Omental fat pad (tissue), 4 donors: Measurements from ENCODE around the gene MADCAM1. TPM values are rescaled to one million over a fixed set of nuclear protein-coding genes. Genes with fewer than 3 reads are reported as not detected.

Experiments
- ATAC-seq: fragments of 150-250 bp; one replicate; pipeline ENCODE4 v1.9.1; 2016; ENCODE audit warnings: mild to moderate bottlenecking, moderate library complexity; ENCODE audit not compliant: low FRiP score
- DNase-seq: peaks from one replicate; pipeline ENCODE4 v3.0.0-alpha.2; 2019; ENCODE audit warnings: low spot score
- total RNA-seq, 4 donors: library from RNA; depleted of rRNA; stranded (reverse); fragments of >200 nt; gene quantifications; one replicate each; pipeline ENCODE4 v1.1.0, GENCODE V29; 2016
- TF ChIP-seq, protein P1 (sequence below), 3 donors: fragments of 450-650 bp; IDR thresholded peaks; one replicate each; pipeline ENCODE4 v1.5.1; 2016 to 2017; ENCODE audit warnings: antibody characterized with exemption in 3 of 3, mild to moderate bottlenecking in 3 of 3, moderate library complexity in 2 of 3

Gene MADCAM1
- total RNA-seq, 4 donors from 2014 or later: 0.69 TPM; not detected in 3

GRCh38 chr19:522726-523125, 26.4 kb downstream of the MADCAM1 start:
- DNase-seq: no peak
- ATAC-seq: no peak
- TF ChIP-seq, protein P1, sequence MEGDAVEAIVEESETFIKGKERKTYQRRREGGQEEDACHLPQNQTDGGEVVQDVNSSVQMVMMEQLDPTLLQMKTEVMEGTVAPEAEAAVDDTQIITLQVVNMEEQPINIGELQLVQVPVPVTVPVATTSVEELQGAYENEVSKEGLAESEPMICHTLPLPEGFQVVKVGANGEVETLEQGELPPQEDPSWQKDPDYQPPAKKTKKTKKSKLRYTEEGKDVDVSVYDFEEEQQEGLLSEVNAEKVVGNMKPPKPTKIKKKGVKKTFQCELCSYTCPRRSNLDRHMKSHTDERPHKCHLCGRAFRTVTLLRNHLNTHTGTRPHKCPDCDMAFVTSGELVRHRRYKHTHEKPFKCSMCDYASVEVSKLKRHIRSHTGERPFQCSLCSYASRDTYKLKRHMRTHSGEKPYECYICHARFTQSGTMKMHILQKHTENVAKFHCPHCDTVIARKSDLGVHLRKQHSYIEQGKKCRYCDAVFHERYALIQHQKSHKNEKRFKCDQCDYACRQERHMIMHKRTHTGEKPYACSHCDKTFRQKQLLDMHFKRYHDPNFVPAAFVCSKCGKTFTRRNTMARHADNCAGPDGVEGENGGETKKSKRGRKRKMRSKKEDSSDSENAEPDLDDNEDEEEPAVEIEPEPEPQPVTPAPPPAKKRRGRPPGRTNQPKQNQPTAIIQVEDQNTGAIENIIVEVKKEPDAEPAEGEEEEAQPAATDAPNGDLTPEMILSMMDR (IDR thresholded peaks at IDR 0.05): no peak

- TF ChIP-seq, protein P1 (IDR thresholded peaks at IDR 0.05): no peak
- DNase-seq (no peak), ATAC-seq (peak; percentile 32)
These were observed 27.9 kb downstream of the MADCAM1 start for GRCh38 chr19:524062-524674.

DNA sequence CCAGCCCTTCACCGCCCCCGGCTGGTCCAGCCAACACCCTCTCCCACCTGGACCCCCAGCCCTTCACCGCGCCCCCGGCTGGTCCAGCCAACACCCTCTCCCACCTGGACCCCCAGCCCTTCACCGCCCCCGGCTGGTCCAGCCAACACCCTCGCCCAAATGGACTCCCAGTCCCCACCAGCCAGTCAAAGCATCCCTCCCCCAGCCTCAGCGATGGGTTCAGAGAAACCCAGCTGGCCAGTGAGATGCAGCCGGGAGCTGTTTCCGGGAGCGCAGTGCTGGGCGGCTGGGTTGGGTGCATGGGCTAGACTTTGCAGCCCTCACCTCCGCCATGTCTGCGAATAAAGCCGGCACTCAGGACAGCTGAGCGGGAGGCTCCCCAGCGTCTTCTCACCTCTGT, 28.7 kb downstream of the MADCAM1 start:
- TF ChIP-seq, protein P1 (IDR thresholded peaks at IDR 0.05): no peak
- ATAC-seq: no peak
- no peak for DNase-seq

DNA sequence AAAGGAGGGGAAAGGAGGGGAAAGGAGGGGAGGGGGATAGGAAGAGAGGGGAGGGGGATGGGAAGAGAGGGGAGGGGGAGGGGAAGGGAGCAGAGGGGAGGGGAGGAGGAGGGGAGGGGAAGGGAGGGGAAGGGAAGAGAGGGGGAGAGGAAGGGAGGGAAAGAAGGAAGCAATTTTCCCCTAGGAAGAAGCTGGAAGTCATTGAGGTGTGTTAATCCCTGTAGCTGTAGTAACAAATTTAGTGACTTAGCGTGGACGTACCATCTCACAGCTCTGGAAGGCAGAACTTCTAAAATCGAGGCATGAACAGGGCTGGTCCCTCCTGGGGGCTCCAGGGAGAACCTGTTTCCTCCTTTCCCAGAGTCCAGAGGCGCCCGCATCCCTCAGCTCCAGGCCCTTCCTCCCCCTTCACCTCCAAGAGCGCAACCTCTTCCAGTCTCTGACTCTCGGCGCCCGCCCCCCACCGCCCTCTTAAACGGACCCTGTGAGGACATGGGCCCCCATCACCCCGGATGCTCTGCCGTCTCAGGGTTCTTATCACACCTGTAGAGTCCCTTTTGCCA, 29.7 kb downstream of the MADCAM1 start:
- TF ChIP-seq, protein P1 (IDR thresholded peaks at IDR 0.05): no peak
- ATAC-seq (no peak), DNase-seq (no peak)

DNA sequence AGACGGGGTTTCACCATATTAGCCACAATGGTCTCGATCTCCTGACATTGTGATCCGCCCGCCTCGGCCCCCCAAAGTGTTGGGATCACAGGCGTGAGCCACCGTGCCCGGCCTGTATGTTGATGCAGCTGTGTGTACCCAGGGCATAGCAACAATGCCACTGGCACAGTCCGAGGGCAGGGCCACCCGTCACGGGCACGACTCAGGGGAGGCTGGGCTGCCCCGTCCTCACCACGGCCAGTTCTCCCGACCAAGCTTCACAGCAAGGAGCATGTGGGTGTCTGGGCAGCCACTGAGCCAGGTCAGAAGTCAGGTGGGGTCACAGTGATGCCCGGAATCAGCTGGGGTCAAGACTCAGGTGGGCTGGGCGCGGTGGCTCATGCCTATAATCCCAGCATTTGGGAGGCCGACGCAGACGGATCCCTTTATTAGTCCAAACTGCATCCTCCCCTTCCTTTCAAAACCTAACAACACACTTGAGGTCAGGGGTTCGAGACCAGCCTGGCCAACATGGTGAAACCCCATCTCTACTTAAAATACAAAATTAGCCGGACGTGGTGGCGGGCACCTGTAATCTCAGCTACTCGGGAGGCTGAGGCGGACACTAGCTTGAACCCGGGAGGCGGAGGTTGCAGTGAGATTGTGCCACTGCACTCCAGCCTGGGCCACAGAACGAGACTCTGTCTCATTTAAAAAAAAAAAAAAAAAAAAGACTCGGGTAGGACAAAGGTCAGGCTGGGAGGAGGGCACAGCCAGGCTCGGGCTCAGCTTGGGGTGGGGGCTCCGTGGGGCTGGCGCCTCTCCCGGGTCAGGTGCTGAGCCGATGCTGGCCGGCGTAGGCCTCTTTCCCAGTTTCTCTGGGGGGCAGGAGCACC, 34.1 kb downstream of the MADCAM1 start:
- TF ChIP-seq, protein P1 (IDR thresholded peaks at IDR 0.05): no peak
- ATAC-seq (no peak), DNase-seq (no peak)

DNA sequence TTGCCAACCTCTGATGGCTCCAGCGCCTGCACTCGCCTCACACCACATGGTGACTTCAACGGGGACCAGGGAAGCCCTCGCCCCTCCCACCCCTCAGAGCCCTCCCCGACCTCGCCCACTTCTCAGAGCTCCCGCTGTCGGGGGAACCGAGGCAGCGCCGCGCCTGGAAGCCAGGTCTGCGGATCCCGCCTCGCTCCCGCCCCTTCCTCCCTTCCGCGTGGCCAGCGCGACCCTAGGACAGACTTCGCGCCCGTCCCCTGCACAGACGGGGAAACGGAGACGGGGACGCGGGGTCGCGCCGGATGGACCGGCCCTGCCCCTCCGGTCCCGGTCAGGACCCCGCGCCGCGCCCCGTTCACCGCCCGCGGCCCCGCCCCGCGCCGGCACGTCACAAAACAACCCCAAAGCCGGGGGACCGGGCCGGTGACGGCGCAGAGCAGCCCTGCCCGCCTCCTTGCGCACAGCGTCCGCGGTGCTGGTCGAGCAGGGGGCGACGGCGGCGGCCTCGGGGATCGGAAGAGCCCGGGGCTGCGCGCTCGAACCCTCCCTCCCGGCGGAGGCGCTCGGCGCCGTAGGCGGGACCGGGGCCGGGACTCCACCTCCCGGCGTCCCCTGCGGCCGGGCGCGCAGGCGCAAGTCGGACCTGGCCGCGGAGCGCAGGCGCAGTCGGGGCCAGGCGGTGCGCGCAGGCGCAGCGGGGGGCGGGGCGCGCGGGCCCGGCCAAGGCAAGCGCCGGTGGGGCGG, 34.9 kb downstream of the MADCAM1 start:
- DNase-seq (no peak), ATAC-seq (peak; percentile 89)
- TF ChIP-seq, protein P1 (IDR thresholded peaks at IDR 0.05): no peak
